AG10803 (cell line): ENCODE data around the gene CLASP1.

Experiments used
- DNase-seq: peaks from one replicate; pipeline ENCODE4 v3.0.0; 2010; ENCODE audit warnings: low read depth
- H3K4me3 ChIP-seq: 2 replicates; pipeline ENCODE4 v1.5.1; 2011; ENCODE audit warnings: mild to moderate bottlenecking, low read length, control low read depth
- TF ChIP-seq, protein P1 (sequence below): conservative IDR thresholded peaks from 2 replicates; pipeline ENCODE4 v1.5.1; 2011; ENCODE audit warnings: mild to moderate bottlenecking, low read length, control low read depth, inconsistent platforms

CLASP1 gene

DNA sequence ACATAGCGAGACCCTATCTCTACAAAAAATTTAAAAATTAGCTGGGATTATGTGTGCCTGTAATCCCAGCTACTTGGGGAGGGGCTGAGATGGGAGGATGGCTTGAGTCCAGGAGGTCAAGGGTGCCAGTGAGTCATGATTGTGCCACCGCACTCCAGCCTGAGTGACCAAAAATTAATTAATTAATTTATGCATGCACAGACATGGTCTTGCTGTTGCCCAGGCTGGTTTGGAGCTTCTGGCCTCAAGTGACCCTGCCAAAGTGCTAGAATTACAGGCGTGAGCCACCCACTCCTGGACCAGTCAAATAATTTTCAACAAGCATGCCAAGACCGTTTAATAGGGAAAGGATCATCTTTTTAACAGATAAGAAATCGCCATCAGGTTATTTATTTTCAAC lies 306.5 kb downstream of the CLASP1 start:
- DNase-seq = no peak
- TF ChIP-seq, protein P1, sequence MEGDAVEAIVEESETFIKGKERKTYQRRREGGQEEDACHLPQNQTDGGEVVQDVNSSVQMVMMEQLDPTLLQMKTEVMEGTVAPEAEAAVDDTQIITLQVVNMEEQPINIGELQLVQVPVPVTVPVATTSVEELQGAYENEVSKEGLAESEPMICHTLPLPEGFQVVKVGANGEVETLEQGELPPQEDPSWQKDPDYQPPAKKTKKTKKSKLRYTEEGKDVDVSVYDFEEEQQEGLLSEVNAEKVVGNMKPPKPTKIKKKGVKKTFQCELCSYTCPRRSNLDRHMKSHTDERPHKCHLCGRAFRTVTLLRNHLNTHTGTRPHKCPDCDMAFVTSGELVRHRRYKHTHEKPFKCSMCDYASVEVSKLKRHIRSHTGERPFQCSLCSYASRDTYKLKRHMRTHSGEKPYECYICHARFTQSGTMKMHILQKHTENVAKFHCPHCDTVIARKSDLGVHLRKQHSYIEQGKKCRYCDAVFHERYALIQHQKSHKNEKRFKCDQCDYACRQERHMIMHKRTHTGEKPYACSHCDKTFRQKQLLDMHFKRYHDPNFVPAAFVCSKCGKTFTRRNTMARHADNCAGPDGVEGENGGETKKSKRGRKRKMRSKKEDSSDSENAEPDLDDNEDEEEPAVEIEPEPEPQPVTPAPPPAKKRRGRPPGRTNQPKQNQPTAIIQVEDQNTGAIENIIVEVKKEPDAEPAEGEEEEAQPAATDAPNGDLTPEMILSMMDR = no peak
- no peak overlapping the region for H3K4me3 ChIP-seq

DNA sequence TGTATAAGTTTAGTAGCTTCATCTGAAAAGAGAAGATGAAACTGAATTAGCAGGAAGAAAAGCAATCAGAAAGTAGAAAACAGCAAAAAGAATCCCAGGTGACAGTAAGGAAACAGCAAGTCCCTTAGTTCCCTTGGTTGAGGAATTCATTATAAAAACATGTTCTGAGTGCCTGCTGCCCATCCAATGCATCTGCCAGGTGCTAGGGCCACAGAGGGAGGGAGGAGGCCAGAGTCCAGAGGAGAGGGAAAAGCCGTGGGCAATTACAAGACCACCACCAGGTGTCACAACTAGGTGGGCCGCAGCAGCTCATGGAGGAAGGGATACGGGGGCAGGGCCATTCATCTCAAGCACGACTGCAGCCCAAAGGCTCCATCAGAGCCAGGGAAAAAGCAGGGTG lies 308.3 kb downstream of the CLASP1 start:
- DNase-seq = no peak
- TF ChIP-seq, protein P1 = no peak

DNA sequence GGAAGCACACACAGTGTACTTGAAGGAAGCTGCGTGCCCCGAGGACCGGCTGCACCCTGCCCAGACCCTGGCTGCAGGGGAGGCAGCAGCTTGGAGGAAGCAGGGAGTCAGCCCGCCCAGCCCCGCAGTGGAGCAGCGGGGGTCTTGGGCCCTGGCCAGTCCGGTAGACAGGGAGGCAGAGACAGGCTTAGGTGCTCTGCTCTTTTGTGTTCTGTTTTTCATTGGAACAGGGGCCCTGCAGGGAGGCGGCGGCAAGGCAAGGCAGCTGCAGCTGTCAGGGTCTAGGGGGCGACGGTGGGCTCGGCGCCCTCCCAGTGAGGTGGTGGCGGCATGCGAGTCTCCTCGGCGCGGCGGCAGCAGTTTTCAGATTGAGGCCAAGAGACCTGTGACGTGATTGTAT lies 311.0 kb downstream of the CLASP1 start:
- TF ChIP-seq, protein P1 = no peak
- no peak overlapping the region for H3K4me3 ChIP-seq
- DNase-seq = no peak

More for the DNA sequence above, 308.3 kb downstream of the CLASP1 start:
- H3K4me3 ChIP-seq = no peak overlapping the region

DNA sequence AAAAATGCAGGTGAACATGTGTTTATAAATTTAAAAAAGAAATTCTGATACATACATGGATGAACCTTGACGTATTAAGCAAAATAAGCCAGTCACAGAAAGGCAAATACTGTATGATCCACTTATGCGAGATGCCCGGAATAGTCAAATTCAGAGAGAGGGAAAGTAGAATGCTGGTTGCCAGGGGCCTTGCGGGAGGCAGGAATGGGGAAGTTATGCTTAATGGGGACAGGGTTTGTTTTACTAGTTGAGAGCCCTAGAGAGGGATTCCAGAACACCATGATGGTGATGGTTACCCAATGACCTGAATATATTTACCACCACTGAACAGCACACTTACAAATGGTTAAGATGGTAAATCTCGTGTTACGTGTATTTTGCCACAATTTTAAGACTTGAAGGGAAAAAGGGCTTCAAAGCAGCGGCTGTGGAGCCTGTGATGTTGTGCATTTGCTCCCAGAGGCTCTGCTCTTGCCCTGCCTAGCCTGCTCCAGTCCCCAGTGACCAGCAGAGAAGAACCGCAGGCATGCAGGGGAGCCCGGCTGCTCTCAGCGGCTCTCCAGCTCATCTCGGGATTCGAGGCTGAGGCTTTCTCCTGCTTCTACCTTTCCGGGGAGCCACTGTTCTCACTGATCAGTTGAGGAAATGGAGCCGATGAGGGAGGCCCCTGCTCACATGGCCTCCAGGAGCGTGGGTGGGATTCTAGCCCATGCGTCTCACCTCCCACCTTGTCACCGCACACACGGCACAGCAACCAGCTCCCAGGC lies 312.6 kb downstream of the CLASP1 start:
- H3K4me3 ChIP-seq = no peak overlapping the region
- TF ChIP-seq, protein P1 = no peak
- DNase-seq = no peak

DNA sequence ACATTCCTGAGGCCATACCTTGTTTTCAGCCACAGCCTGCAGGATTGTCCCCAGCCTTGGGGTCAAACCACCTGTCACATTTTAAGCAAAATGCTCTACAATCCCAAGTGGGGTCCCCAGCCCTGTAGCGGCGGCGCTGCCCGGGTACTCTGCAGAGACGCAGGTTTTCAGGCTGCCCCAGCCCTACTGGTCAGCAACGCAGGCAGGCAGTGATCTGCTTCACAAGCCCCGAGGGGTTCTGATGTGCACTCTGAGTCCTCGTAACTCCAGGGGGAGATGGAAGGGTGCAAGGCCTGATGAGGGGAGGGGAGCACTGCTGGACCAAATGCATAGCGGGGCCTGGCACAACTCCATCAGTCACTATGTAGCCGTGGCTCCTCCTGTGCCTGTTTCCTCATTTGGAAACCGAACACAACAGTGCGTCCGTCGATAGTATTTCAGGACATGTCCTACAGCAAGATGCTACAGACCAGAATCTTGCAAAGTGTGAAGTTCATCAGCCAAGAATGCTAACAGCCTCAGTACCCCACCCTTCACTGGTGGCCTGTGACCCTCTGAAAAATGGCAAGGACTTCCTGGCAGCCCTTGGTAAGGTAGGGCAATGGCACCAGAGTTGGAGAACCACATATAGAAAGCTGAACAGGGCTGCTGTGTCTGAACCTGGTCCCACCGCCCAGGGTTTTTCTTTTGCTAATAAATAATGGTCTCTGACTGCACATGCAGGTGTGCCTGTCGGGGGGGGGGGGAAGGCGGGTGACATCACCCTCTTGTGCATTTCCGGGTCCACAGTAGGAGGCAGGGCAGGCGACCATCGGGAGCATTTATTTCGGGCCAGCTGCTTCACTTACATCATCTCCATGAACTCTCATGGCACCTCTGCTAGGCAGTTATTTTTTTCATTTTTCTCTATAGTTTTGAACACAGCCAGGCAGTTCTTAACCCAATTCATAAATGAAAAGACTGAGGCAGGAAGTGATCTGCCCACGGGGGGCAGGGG lies 313.7 kb downstream of the CLASP1 start:
- TF ChIP-seq, protein P1 = no peak
- no peak for DNase-seq
- no peak overlapping the region for H3K4me3 ChIP-seq

DNA sequence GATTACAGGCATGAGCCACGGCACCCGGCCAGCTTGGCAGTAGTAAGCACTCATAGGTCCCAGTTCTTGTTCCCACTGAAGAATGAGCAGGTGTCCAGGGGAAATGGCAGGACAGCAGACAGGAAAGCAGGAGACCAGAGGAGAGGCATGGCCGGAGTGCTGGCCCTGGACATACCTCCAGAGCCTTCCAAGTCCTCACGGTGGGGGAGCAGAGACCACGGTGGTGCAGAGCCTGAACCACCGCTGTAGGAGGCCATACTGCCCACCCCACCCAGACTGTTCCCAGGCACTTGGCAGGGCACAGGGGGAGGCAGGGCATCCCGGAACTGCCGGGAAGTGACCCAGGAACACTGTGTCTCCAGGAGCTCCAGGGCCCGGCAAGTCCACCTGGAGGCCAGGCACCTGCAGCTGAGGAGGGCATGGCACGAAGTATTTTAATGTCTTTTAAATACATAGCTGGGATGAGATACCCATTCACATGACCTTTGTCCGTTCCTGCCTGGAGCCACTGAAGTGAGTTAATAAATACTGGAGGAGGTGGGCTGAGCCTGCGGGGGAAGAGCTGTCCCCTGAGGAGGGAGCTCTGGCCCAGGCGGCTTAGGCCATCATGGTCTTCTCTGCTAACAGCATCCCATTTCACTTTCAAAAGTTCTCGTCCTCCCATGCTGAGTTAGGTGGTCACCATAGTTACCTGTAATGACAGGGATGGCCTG lies 314.5 kb downstream of the CLASP1 start:
- no peak for DNase-seq

More for the DNA sequence above, 314.5 kb downstream of the CLASP1 start:
- H3K4me3 ChIP-seq = no peak overlapping the region
- TF ChIP-seq, protein P1 = no peak
